Measurements from ENCODE around the gene TBX18.

GRCh38 chr6:84667252-84668213 is 96.9 kb downstream of the TBX18 start:
- no peak for TF ChIP-seq POLR2A (IDR thresholded peaks at IDR 0.05)
- no peak for TF ChIP-seq CTCF (IDR thresholded peaks at IDR 0.05)

Data from uterus (tissue), 2 donors.